ENCODE results near the gene ADARB1.
"Not testable (repeated sequence)": the region's sequence is repeated elsewhere in the genome, so short reads cannot be mapped to it uniquely, and the experiment has no call there.

The ADARB1 gene

GRCh38 chr21:45136500-45136899, 62.1 kb downstream of the ADARB1 start:
- DNase-seq (ENCODE audit: low spot score) = no peak

GRCh38 chr21:45136927-45137611, 62.7 kb downstream of the ADARB1 start:
- DNase-seq (ENCODE audit: low spot score) = peak; percentile 89

GRCh38 chr21:45137612-45137937, 63.2 kb downstream of the ADARB1 start:
- DNase-seq (ENCODE audit: low spot score) = no peak

GRCh38 chr21:45138199-45139002, 64.0 kb downstream of the ADARB1 start:
- DNase-seq (ENCODE audit: low spot score) = peak; percentile 63

GRCh38 chr21:45139003-45139360, 64.6 kb downstream of the ADARB1 start:
- DNase-seq (ENCODE audit: low spot score) = not testable (repeated sequence)

GRCh38 chr21:45139473-45139872, 65.1 kb downstream of the ADARB1 start:
- no peak for DNase-seq (ENCODE audit: low spot score)

GRCh38 chr21:45140346-45140940, 66.1 kb downstream of the ADARB1 start:
- peak; percentile 88 for DNase-seq (ENCODE audit: low spot score)

- DNase-seq (ENCODE audit: low spot score) = not testable (repeated sequence)
Measured at GRCh38 chr21:45140944-45141343, 66.6 kb downstream of the ADARB1 start.

GRCh38 chr21:45141507-45141906, 67.1 kb downstream of the ADARB1 start:
- no peak for DNase-seq (ENCODE audit: low spot score)

GRCh38 chr21:45142469-45143308, 68.3 kb downstream of the ADARB1 start:
- DNase-seq (ENCODE audit: low spot score) = peak; percentile 82

GRCh38 chr21:45143855-45144254, 69.5 kb downstream of the ADARB1 start:
- no peak for DNase-seq (ENCODE audit: low spot score)

- no peak for DNase-seq (ENCODE audit: low spot score)
Measured at GRCh38 chr21:45145146-45145545, 70.8 kb downstream of the ADARB1 start.

GRCh38 chr21:45145846-45146245, 71.5 kb downstream of the ADARB1 start:
- not testable (repeated sequence) for DNase-seq (ENCODE audit: low spot score)

GRCh38 chr21:45146306-45146705, 71.9 kb downstream of the ADARB1 start:
- no peak for DNase-seq (ENCODE audit: low spot score)

- no peak for DNase-seq (ENCODE audit: low spot score)
Measured at GRCh38 chr21:45146801-45147200, 72.4 kb downstream of the ADARB1 start.

GRCh38 chr21:45147473-45148315, 73.3 kb downstream of the ADARB1 start:
- DNase-seq (ENCODE audit: low spot score) = no peak

GRCh38 chr21:45148316-45148990, 74.1 kb downstream of the ADARB1 start:
- DNase-seq (ENCODE audit: low spot score) = no peak

GRCh38 chr21:45149021-45149420, 74.6 kb downstream of the ADARB1 start:
- DNase-seq (ENCODE audit: low spot score) = no peak

- DNase-seq (ENCODE audit: low spot score) = no peak
Measured at GRCh38 chr21:45150638-45151131, 76.3 kb downstream of the ADARB1 start.

- no peak for DNase-seq (ENCODE audit: low spot score)
Measured at GRCh38 chr21:45151445-45152160, 77.2 kb downstream of the ADARB1 start.

Measured in AG08396 (cell line).